DMS153 (cell line): ENCODE measurements around the gene ULBP1.
"Not testable (repeated sequence)": the region's sequence is repeated elsewhere in the genome, so short reads cannot be mapped to it uniquely, and the experiment has no call there.

Experiments used
- DNase-seq: peaks from one replicate; lab custom pipeline; 2025; lab: John Stamatoyannopoulos, UW

The ULBP1 gene

GRCh38 chr6:149933461-149933860 is 30.3 kb upstream of the ULBP1 start:
- no peak for DNase-seq

- peak; percentile 66 for DNase-seq
Observed at GRCh38 chr6:149934249-149935156, 29.2 kb upstream of the ULBP1 start.

GRCh38 chr6:149935246-149935645 is 28.5 kb upstream of the ULBP1 start:
- DNase-seq: no peak

GRCh38 chr6:149935668-149936067 is 28.1 kb upstream of the ULBP1 start:
- no peak for DNase-seq

- DNase-seq: no peak
Observed at GRCh38 chr6:149936743-149937142, 27.0 kb upstream of the ULBP1 start.

GRCh38 chr6:149938013-149938570 is 25.7 kb upstream of the ULBP1 start:
- not testable (repeated sequence) for DNase-seq

GRCh38 chr6:149938571-149939355 is 25.0 kb upstream of the ULBP1 start:
- DNase-seq: no peak

GRCh38 chr6:149939356-149939648 is 24.4 kb upstream of the ULBP1 start:
- no peak for DNase-seq

GRCh38 chr6:149939909-149940671 is 23.7 kb upstream of the ULBP1 start:
- DNase-seq: no peak

GRCh38 chr6:149940672-149940982 is 23.1 kb upstream of the ULBP1 start:
- DNase-seq: no peak

- DNase-seq: peak; percentile 61
Observed at GRCh38 chr6:149941583-149942460, 21.9 kb upstream of the ULBP1 start, which contains the start of gene ULBP2. ULBP2 (plus strand) TSS chr6:149942014; CDS start chr6:149942073, 59 bp downstream.

GRCh38 chr6:149942461-149942829 is 21.3 kb upstream of the ULBP1 start:
- DNase-seq: no peak

GRCh38 chr6:149943321-149943720 is 20.4 kb upstream of the ULBP1 start:
- DNase-seq: not testable (repeated sequence)

GRCh38 chr6:149945276-149945675 is 18.5 kb upstream of the ULBP1 start:
- DNase-seq: not testable (repeated sequence)

GRCh38 chr6:149946631-149947030 is 17.1 kb upstream of the ULBP1 start:
- DNase-seq: not testable (repeated sequence)

GRCh38 chr6:149947533-149947932 is 16.2 kb upstream of the ULBP1 start:
- not testable (repeated sequence) for DNase-seq

GRCh38 chr6:149948011-149948410 is 15.7 kb upstream of the ULBP1 start:
- DNase-seq: no peak

- no peak for DNase-seq
Observed at GRCh38 chr6:149948616-149949015, 15.1 kb upstream of the ULBP1 start.

GRCh38 chr6:149950423-149950822 is 13.3 kb upstream of the ULBP1 start:
- DNase-seq: no peak

GRCh38 chr6:149951096-149951495 is 12.6 kb upstream of the ULBP1 start:
- DNase-seq: no peak

GRCh38 chr6:149951626-149952025 is 12.1 kb upstream of the ULBP1 start:
- DNase-seq: no peak
